Measurements from ENCODE around the gene SYT17. TPM values are rescaled to one million over a fixed set of nuclear protein-coding genes. Genes with fewer than 3 reads are reported as not detected.

SYT17 gene
- total RNA-seq, 1 donor from 2014 or later: 3.1 TPM

DNA sequence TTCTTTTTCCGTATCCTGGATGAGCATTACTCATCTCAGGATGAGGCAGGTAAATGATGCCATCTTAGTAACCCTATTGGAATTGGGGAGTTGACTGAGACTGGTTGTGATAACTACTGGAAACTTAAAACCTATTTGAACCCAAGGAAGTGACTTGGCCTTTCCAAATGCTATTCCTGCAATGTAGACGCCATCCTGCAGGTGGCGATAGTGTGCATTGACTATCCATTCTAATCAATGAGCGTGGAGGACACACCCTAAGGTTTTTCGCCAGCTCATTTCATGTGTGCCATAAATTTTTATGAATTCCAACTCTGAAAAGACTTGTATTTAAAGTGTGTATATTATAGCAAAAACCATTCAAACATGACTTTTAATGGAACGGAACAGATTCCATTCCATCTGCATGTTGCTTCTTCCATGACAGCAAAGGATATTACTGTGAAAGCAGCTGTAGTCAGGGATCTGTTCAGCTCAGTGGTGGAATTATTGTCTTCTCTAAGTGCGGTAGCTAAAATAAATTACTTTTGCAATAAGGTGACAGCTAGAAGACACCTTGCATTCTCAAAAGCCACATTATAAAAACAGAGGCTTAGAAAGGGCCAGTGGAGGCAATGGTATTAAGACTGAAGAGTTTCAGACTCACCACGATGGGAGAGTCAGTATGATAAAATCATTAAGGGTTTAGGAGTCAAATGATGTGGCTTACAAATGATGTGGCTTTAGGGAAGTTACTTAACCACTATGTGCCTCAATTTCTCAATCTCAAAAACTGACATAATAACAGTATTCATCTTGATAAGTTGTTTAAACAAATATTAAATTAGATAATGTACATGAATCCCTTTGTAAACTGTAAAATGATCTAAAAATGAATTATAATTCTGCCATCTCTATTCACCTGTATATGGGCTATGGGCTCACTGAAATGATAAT, 55.5 kb downstream of the SYT17 start:
- no peak for DNase-seq

DNA sequence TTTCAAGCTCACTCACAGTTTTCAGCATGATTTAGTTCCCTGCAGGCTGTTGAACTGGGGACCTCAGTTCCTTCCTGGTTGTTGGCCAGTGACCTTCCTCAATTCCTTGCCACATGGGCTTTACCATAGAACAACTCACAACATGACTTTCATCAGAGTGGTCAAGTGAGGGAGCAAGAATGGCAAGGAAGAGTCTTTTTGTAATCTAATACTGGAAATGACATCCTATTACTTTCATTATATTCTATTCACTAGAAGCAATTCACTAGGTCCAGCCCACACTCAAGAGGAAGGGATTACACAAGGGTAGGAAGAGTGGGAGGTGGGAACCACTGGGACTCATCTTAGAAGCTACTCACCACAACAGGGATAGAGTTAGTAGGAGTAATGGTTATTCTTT, 57.6 kb downstream of the SYT17 start:
- no peak for DNase-seq

DNA sequence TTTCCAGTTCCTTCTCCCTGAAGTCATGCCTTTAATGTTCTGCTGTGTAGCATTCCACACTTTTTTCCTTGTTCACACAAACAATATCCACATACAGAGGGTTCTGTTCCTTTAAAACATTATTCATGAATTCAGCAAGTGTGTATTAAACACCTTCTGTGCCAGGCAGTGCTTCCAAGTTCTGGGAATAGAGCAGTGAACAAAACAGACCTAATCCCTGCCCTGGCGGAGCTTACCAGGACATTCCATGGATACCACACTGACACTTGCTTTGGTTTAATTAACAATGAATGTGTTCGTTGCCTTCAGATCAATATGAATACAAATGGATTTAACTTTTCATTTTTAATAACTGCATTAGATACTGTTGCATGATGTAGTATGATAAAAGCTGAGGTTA, 59.6 kb downstream of the SYT17 start:
- DNase-seq: no peak

- no peak for DNase-seq
Measured at GRCh38 chr16:19228052-19228451, 60.0 kb downstream of the SYT17 start.

DNA sequence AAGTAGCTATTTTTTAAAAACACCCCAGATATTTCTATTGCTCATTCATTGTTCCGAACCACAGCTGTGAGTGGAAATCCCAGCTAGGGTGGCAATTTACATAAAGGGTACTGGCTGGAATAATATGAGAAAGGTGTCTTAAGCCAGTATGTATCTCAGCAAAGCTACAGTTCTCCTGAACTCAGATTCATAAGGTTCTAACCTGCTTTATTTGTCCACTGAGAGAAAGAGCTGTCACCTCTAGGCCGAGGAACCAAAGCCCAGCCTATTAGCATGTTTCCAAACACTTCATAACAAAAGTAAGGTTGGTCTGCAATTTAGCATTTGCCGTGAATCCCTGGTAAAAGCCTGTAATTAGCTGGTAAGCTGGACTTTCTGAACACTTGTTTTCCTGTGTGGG, 60.5 kb downstream of the SYT17 start:
- DNase-seq: no peak

GRCh38 chr16:19230575-19230974, 62.5 kb downstream of the SYT17 start:
- no peak for DNase-seq

GRCh38 chr16:19231881-19232280, 63.8 kb downstream of the SYT17 start:
- DNase-seq: no peak

DNA sequence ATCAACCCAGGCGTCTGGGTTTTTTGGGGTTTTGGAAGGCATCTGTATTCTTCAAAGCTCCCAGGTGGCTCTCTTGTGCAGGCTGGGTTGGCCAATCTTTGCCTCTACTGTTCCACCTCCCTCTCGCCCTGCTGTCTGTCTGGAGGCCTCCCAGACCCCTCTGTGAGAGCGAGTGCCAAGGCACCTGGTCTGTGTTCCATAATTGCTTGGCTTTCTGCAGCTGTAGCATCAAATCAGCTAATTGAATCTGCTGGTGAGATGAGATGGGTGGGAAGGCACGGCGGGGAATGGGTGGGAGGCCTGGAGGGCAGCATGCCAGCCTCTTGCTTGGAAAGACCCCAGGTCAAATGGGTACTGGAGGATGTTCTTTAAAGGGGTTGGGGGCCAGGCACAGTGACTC, 64.9 kb downstream of the SYT17 start:
- no peak for DNase-seq

- no peak for DNase-seq
Measured at GRCh38 chr16:19235478-19235877, 67.4 kb downstream of the SYT17 start.

GRCh38 chr16:19235886-19236285, 67.8 kb downstream of the SYT17 start:
- no peak for DNase-seq

- DNase-seq: no peak
Measured at GRCh38 chr16:19236561-19237209, 68.6 kb downstream of the SYT17 start.

DNA sequence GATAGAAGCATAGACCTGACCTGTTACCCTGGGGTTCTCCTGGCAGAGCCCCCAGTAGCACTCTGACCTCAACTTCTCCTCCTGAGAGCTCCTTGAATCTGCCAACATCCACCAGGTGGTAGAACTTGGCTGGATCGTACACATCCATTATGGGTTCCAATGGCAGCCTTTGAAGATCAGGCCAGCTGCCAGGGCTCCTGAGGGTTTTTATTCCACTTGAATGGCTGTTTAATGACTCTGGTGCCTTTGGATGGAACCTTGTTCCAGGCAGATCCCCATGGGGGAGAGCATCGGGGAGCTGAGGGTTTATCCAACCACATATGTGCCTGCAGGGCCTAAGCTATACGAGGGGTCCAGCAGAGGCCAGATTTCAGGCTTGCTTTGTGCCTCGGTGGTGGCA, 70.4 kb downstream of the SYT17 start:
- no peak for DNase-seq

- no peak for DNase-seq
Measured at GRCh38 chr16:19239511-19240155, 71.6 kb downstream of the SYT17 start.

DNA sequence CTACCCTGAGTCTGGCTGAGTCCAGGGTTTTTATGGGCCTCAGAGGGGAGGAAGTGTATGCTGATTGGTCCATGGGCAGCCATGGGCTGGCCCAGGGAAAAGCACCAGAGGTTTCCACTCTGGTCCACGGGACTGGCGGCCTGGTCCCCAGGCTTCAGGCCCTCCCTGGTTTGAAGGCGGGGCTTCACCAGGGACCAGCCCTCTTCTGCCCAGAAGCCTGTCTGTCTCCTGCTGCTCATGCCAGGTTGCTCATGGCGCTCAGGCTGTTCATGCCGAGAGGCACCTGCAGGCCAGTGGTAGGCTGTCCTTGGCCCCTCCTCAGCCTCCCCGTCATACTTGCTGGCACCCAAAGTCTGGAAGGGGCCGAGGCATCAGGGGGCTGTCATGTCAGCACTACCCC, 72.5 kb downstream of the SYT17 start:
- DNase-seq: no peak

- DNase-seq: no peak
Measured at GRCh38 chr16:19241512-19241911, 73.5 kb downstream of the SYT17 start.

- no peak for DNase-seq
Measured at GRCh38 chr16:19242186-19242585, 74.1 kb downstream of the SYT17 start.

GRCh38 chr16:19242987-19243575, 75.0 kb downstream of the SYT17 start:
- no peak for DNase-seq

GRCh38 chr16:19245326-19245925, 77.4 kb downstream of the SYT17 start:
- DNase-seq: no peak

DNA sequence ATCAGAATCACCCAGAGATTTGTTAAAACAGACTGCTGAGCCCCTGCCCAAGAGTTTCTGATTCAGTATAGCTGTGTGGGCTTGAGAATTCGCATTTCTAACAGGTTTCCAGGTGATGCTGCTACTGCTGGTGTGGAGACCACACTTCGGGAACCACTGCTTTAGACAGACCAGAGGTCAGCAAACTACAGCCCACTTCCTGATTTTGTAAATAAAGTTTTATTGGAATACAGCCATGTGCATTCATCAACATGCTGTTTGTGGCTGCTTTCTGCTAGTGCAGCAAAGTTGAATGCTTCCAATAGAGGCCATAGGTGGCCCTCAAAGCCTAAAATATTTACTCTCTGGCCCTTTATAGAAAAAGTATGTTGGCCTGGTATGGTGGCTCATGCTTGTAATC, 84.9 kb downstream of the SYT17 start:
- DNase-seq: no peak

DNA sequence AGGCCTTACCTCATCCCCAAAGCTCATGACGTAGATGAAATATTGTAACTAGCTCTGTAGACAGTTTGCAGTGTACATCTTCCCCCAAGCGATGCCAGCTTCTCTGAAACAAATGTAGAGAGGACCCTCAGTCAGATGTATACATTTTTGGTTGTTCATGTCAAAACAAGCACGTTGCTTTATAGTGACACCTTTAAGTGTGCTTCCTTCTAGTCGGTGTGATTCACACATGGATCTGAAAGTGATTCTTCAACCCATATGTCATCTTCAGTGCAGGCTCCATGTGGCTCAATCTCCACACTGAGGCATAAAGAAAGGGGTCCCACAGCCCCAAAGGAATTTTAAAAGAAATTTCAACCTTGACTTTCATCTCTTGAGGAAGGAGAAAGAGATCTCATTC, 86.6 kb downstream of the SYT17 start:
- DNase-seq: no peak

DNA sequence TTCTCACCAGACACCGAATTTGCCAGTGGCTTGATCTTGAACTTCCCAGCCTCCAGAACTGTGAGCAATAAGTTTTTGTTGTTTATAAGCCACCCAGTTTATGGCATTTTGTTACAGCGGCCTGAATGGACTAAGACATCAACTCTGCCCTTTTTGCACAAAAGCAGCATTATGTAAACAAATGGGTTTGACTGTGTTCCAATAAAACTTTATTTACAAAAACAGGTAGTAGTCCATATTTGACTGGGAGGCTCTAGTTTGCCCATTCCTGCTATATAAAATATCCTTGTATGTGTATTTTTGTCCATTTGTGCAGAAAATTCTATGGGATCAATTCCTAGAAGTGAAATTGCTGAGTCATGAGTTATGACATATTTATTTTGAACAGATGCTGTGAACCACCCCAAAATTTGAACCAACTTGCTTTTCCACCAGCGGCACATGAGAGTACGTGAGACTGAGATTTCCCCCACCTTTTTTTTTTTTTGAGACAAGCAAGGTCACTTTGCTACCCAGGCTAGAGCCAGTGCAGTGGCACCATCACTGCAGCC, 96.2 kb downstream of the SYT17 start:
- no peak for DNase-seq

GRCh38 chr16:19265380-19265930, 97.4 kb downstream of the SYT17 start:
- DNase-seq: no peak
